K562 (cell line): Measurements from ENCODE around the gene OTUD5. TPM values are rescaled to one million over a fixed set of nuclear protein-coding genes. Genes with fewer than 3 reads are reported as not detected.

Experiments
- ELF2 ChIP-seq: fragments of 250-450 bp; sonication (Bioruptor Pico); IDR thresholded peaks from 2 replicates; pipeline ENCODE4 v1.5.0; 2021; ENCODE audit warnings: mild to moderate bottlenecking
- polyA plus RNA-seq, 8 experiments: library from polyadenylated mRNA; depleted of rRNA in 4 of 8; stranded (reverse) in 5 of 8; unstranded in 3 of 8; fragments of >200 nt; fragmentation: Nextera tagmentation in 2 of 8; fragmentation: Illumina TruSeq in 1 of 8; extraction: Ambion mirVana in 2 of 8; extraction: Trizol in 1 of 8; gene quantifications; 2 replicates each; pipeline versions ENCODE4 v1.2.1 to v1.2.3, GENCODE V29; 2011 to 2014; ENCODE audit warnings: inconsistent platforms in 1 of 8, missing spikeins in 1 of 8
- total RNA-seq, 7 experiments: library from RNA; depleted of rRNA in 6 of 7; stranded (reverse); fragments of >200 nt in 6 of 7; fragmentation: Illumina TruSeq in 2 of 7; extraction: Trizol in 2 of 7; gene quantifications; 2 replicates each; pipeline versions ENCODE4 v1.2.1 to v1.2.3, GENCODE V29; 2011 to 2021; ENCODE audit warnings: low replicate concordance in 1 of 7
- TF ChIP-seq, protein P1 (sequence below): fragments of 450-650 bp; IDR thresholded peaks from 2 replicates; pipeline ENCODE4 v1.6.1; 2016; ENCODE audit warnings: low read depth

The OTUD5 gene
- total and polyA plus RNA-seq, 9 of the 15 experiments (the other 6 are each of a cell fraction or from before 2014, with no cell fraction given): 3.6 to 102 (median 59.0) TPM

DNA sequence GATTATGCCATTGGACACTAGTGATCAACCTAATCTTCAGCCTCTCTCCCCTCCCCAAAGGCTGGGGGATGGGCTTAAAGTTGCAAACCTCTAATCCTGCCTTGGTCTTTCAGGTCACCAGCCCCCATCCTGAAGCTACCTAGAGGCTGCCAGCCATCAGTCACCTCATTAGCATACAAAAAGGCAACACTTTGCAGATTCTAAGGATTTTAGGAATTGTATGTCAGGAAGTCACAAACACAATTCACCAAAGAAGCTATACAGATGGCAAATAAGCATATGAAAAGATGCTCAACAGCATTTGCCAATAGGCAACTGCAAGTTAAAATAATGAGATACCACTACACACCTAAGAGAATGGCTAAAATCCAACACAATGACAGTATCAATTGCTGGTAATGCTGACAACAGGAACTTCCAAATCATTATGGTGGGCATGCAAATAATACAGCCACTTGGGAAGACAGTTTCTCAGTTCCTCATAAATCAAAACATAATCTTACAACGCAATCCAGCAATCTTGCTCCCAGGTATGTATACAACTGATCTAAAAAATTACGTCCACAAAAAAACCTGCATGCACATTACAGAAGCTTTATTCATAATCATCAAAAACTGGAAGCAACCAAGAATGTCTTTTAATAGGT is 29.5 kb downstream of the OTUD5 start (continued):
- TF ChIP-seq, protein P1, sequence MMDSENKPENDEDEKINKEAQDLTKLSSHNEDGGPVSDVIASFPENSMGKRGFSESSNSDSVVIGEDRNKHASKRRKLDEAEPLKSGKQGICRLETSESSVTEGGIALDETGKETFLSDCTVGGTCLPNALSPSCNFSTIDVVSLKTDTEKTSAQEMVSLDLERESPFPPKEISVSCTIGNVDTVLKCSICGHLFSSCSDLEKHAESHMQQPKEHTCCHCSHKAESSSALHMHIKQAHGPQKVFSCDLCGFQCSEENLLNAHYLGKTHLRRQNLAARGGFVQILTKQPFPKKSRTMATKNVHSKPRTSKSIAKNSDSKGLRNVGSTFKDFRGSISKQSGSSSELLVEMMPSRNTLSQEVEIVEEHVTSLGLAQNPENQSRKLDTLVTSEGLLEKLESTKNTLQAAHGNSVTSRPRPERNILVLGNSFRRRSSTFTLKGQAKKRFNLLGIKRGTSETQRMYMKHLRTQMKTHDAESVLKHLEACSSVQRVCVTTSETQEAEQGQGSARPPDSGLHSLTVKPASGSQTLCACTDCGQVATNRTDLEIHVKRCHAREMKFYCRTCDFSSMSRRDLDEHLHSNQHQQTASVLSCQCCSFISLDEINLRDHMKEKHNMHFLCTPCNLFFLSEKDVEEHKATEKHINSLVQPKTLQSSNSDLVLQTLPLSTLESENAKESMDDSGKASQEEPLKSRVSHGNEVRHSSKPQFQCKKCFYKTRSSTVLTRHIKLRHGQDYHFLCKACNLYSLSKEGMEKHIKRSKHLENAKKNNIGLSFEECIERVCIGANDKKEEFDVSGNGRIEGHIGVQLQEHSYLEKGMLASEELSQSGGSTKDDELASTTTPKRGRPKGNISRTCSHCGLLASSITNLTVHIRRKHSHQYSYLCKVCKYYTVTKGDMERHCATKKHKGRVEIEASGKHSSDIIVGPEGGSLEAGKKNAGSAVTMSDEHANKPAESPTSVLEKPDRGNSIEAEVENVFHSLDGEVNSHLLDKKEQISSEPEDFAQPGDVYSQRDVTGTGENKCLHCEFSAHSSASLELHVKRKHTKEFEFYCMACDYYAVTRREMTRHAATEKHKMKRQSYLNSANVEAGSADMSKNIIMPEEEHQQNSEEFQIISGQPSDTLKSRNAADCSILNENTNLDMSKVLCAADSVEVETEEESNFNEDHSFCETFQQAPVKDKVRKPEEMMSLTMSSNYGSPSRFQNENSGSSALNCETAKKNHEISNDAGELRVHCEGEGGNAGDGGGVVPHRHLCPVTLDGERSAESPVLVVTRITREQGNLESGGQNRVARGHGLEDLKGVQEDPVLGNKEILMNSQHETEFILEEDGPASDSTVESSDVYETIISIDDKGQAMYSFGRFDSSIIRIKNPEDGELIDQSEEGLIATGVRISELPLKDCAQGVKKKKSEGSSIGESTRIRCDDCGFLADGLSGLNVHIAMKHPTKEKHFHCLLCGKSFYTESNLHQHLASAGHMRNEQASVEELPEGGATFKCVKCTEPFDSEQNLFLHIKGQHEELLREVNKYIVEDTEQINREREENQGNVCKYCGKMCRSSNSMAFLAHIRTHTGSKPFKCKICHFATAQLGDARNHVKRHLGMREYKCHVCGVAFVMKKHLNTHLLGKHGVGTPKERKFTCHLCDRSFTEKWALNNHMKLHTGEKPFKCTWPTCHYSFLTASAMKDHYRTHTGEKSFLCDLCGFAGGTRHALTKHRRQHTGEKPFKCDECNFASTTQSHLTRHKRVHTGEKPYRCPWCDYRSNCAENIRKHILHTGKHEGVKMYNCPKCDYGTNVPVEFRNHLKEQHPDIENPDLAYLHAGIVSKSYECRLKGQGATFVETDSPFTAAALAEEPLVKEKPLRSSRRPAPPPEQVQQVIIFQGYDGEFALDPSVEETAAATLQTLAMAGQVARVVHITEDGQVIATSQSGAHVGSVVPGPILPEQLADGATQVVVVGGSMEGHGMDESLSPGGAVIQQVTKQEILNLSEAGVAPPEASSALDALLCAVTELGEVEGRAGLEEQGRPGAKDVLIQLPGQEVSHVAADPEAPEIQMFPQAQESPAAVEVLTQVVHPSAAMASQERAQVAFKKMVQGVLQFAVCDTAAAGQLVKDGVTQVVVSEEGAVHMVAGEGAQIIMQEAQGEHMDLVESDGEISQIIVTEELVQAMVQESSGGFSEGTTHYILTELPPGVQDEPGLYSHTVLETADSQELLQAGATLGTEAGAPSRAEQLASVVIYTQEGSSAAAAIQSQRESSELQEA: no peak
- no peak for TF ChIP-seq ELF2 (CRISPR knock-in tag)
- TF ChIP-seq, all 486 proteins: peak for 0
